B cell (primary cell): ENCODE results near the gene HACD2. TPM values are rescaled to one million over a fixed set of nuclear protein-coding genes. Genes with fewer than 3 reads are reported as not detected.
"Not testable (repeated sequence)": the region's sequence is repeated elsewhere in the genome, so short reads cannot be mapped to it uniquely, and the experiment has no call there.

ENCODE experiments used
- ATAC-seq: fragments of 200-7000 bp; cut with Tn5 transposase; one replicate; pipeline ENCODE4 v1.10.0; 2021; ENCODE audit warnings: low read depth, mild to moderate bottlenecking, moderate number of reproducible peaks, moderate library complexity
- CTCF ChIA-PET: fragments of 350-600 bp; sonication (Branson Sonifier 250); formaldehyde crosslinking; loops from one replicate; lab custom pipeline; 2021; ENCODE audit warnings: antibody characterized with exemption, inconsistent platforms; lab: Charles Lee
- POLR2A ChIA-PET: fragments of 350-600 bp; sonication (Branson Sonifier 250); formaldehyde crosslinking; loops from one replicate; lab custom pipeline; 2021; ENCODE audit warnings: antibody characterized with exemption; lab: Charles Lee
- DNase-seq: peaks from one replicate; pipeline ENCODE4 v3.0.0; 2013
- H2AFZ ChIP-seq: 2 replicates; pipeline ENCODE4 v1.6.1; 2012; ENCODE audit warnings: mild to moderate bottlenecking, low read depth, low read length; ENCODE audit not compliant: insufficient read depth, poor library complexity, severe bottlenecking
- H3K27ac ChIP-seq, 2 donors: 1 replicate in 1 of 2; 2 replicates in 1 of 2; pipeline ENCODE4 v1.5.1; 2012 to 2013; ENCODE audit warnings: low read length in 2 of 2, mild to moderate bottlenecking in 2 of 2, moderate library complexity in 1 of 2
- H3K27me3 ChIP-seq, 4 experiments: fragments of 200-600 bp in 1 of 4; sonication (generic) in 1 of 4; replicated peaks in 1 of 4; 1 replicate in 2 of 4; 2 replicates in 2 of 4; pipeline versions ENCODE4 v1.6.1 to v1.7.0; 2013 to 2016; ENCODE audit warnings: low read length in 3 of 4, mild to moderate bottlenecking in 2 of 4, mixed read lengths in 1 of 4, moderate library complexity in 1 of 4; ENCODE audit not compliant: insufficient read depth in 4 of 4, control insufficient read depth in 3 of 4; ENCODE audit errors: control extremely low read depth in 1 of 4
- H3K36me3 ChIP-seq, 2 experiments: replicated peaks in 1 of 2; 1 replicate in 1 of 2; 2 replicates in 1 of 2; pipeline versions ENCODE4 v1.6.1 to v1.7.1; 2013; ENCODE audit warnings: low read length in 1 of 2; ENCODE audit not compliant: insufficient read depth in 2 of 2, control insufficient read depth in 1 of 2; ENCODE audit errors: control extremely low read depth in 1 of 2, extremely low read depth in 1 of 2
- H3K4me1 ChIP-seq, 2 donors: fragments of 200-600 bp in 1 of 2; sonication (generic) in 1 of 2; 1 replicate in 1 of 2; 2 replicates in 1 of 2; pipeline versions ENCODE4 v1.5.1 to v1.6.1; 2013 to 2017; ENCODE audit warnings: low read length in 2 of 2; ENCODE audit not compliant: control insufficient read depth in 2 of 2, insufficient read depth in 2 of 2
- H3K4me2 ChIP-seq: replicated peaks from 2 replicates; pipeline ENCODE3; 2012; ENCODE audit warnings: mild to moderate bottlenecking, low read depth, low read length; ENCODE audit not compliant: poor library complexity, severe bottlenecking
- H3K4me3 ChIP-seq, 5 experiments: fragments of 200-600 bp in 1 of 5; sonication (generic) in 1 of 5; 1 replicate in 3 of 5; 2 replicates in 2 of 5; pipeline versions ENCODE4 v1.5.1 to v1.7.0; 2011 to 2016; ENCODE audit warnings: low read length in 4 of 5, mild to moderate bottlenecking in 4 of 5, low read depth in 2 of 5, control low read depth in 1 of 5, moderate library complexity in 1 of 5; ENCODE audit not compliant: insufficient read depth in 1 of 5; ENCODE audit errors: control extremely low read depth in 1 of 5, extremely low read depth in 1 of 5
- H3K79me2 ChIP-seq: fragments of 200-600 bp; sonication (generic); one replicate; pipeline ENCODE4 v1.6.0; 2016; ENCODE audit warnings: low read length; ENCODE audit not compliant: control insufficient read depth, insufficient read depth
- H3K9ac ChIP-seq: fragments of 200-600 bp; sonication (generic); 2 replicates; pipeline ENCODE4 v1.6.1; 2017; ENCODE audit warnings: mild to moderate bottlenecking, low read length, moderate library complexity
- H3K9me3 ChIP-seq, 3 donors: one replicate each; pipeline versions ENCODE4 v1.6.1 to v1.7.1; 2013; ENCODE audit warnings: low read length in 2 of 3; ENCODE audit not compliant: control insufficient read depth in 2 of 3, insufficient read depth in 1 of 3; ENCODE audit errors: control extremely low read depth in 1 of 3
- H4K20me1 ChIP-seq: 2 replicates; pipeline ENCODE4 v1.6.0; 2012; ENCODE audit warnings: mild to moderate bottlenecking, low read length; ENCODE audit not compliant: insufficient read depth, control insufficient read depth, poor library complexity, severe bottlenecking
- H3K27ac Mint-ChIP-seq: one replicate; pipeline ENCODE4 v1.8.0; 2021; ENCODE audit warnings: mixed read lengths
- H3K27me3 Mint-ChIP-seq: one replicate; pipeline ENCODE4 v1.8.0; 2021; ENCODE audit warnings: mixed read lengths
- H3K4me1 Mint-ChIP-seq: one replicate; pipeline ENCODE4 v1.8.0; 2021; ENCODE audit warnings: mixed read lengths
- H3K4me3 Mint-ChIP-seq: one replicate; pipeline ENCODE4 v1.8.0; 2021; ENCODE audit warnings: mixed read lengths
- H3K9me3 Mint-ChIP-seq: one replicate; pipeline ENCODE4 v1.8.0; 2022; ENCODE audit warnings: mixed read lengths; ENCODE audit not compliant: insufficient read depth
- CTCF ChIP-seq: fragments of 200-600 bp; IDR thresholded peaks from one replicate; pipeline ENCODE4 v1.8.0; 2022; ENCODE audit warnings: antibody characterized with exemption, mild to moderate bottlenecking
- EZH2 ChIP-seq: IDR thresholded peaks from 2 replicates; pipeline ENCODE4 v1.6.1; 2012; ENCODE audit warnings: borderline replicate concordance, low read depth, mild to moderate bottlenecking, moderate library complexity, low read length; ENCODE audit not compliant: insufficient read depth, poor library complexity, severe bottlenecking
- WGBS: methylation state at CpG from one replicate; pipeline ENCODE4 v1.1.5; 2013; ENCODE audit warnings: missing lambda C conversion rate; ENCODE audit not compliant: insufficient coverage; 5-methylcytosine and 5-hydroxymethylcytosine counted together
- intact Hi-C: fragments of 100-400 bp; cut with micrococcal nuclease; formaldehyde crosslinking; loops from one replicate; pipeline ENCODE4 v1.10.0; 2022
- polyA plus RNA-seq: library from polyadenylated mRNA; depleted of rRNA; stranded (reverse); fragments of >200 nt; gene quantifications from 2 replicates; pipeline ENCODE4 v1.2.3, GENCODE V29; 2012
- total RNA-seq, 2 donors: library from RNA; stranded (reverse); fragments of 120-200 nt in 1 of 2; gene quantifications; 1 replicate in 1 of 2; 2 replicates in 1 of 2; pipeline versions ENCODE4 v1.2.3 to v1.2.4, GENCODE V29; 2013 to 2022

HACD2 gene
- total and polyA plus RNA-seq, 2 donors (not counting 1 experiment from before 2014, with no cell fraction given) = 14.5 to 30.7 TPM

GRCh38 chr3:123602325-123602724, 17.5 kb upstream of the HACD2 start:
- Histone ChIP-seq H3K27me3 (no peaks in the 10 kb centered on the region), H3K79me2 (no peaks in the 10 kb centered on the region), H3K27ac (no peak overlapping the region), H2AFZ (no peak overlapping the region), H3K4me1 (peaks cover 0 to 4% of the 10 kb centered on the region in 2 donors), H3K9ac (no peak overlapping the region), H3K36me3 (no peaks in the 10 kb centered on the region), H3K4me3 (no peak overlapping the region), H4K20me1 (no peaks in the 10 kb centered on the region), H3K9me3 (no peaks in the 10 kb centered on the region), H3K4me2 (no peak overlapping the region)
- ChIA-PET CTCF (interaction anchor here (1.6 kb wide), 1 partner anchor 18 kb away, joined by 3 read pairs; no protein-coding TSS in a partner anchor), POLR2A (no interaction called here)
- TF ChIP-seq EZH2 (no peak), CTCF (no peak)
- H3K4me3 Mint-ChIP-seq = no peak overlapping the region
- no peak overlapping the region for H3K27ac Mint-ChIP-seq
- no peaks in the 10 kb centered on the region for H3K9me3 Mint-ChIP-seq
- no peaks in the 10 kb centered on the region for H3K27me3 Mint-ChIP-seq
- intact Hi-C loops = no loop called here
- WGBS = no CpG with 5 or more reads among the region's 1 CpG
- DNase-seq (no peak), ATAC-seq (no peak)
- H3K4me1 Mint-ChIP-seq = peaks cover 20% of the 10 kb centered on the region

- H3K27ac Mint-ChIP-seq, DNase-seq, H3K27me3 Mint-ChIP-seq, ATAC-seq, H4K20me1 ChIP-seq, H3K9me3 Mint-ChIP-seq, H3K9ac ChIP-seq, H3K27ac ChIP-seq, intact Hi-C loops, H3K4me1 ChIP-seq, H3K9me3 ChIP-seq, H3K4me3 Mint-ChIP-seq, CTCF ChIA-PET, H3K27me3 ChIP-seq, POLR2A ChIA-PET, H3K79me2 ChIP-seq, H3K4me3 ChIP-seq, H3K4me2 ChIP-seq, H3K4me1 Mint-ChIP-seq, H3K36me3 ChIP-seq, H2AFZ ChIP-seq: not testable (repeated sequence)
These were observed 16.0 kb upstream of the HACD2 start for GRCh38 chr3:123600863-123601262.
